Neural cell (in vitro differentiated cells): ENCODE results near the gene DOCK10.

ENCODE experiments used
- CTCF ChIP-seq: fragments of 450-650 bp; IDR thresholded peaks from 2 replicates; pipeline ENCODE4 v1.5.1; 2014; ENCODE audit warnings: antibody characterized with exemption, mild to moderate bottlenecking, moderate library complexity; ENCODE audit not compliant: poor library complexity, severe bottlenecking
- EP300 ChIP-seq: fragments of 450-650 bp; conservative IDR thresholded peaks from 2 replicates; pipeline ENCODE4 v1.6.1; 2014; ENCODE audit warnings: antibody characterized with exemption, mild to moderate bottlenecking, moderate library complexity; ENCODE audit not compliant: poor library complexity, severe bottlenecking
- EZH2 ChIP-seq: fragments of 200-600, 300-800 bp; shearing (Covaris generic), sonication (generic); IDR thresholded peaks from 2 replicates; pipeline ENCODE4 v1.6.1; 2014; ENCODE audit warnings: antibody characterized with exemption, low read length, borderline replicate concordance, mild to moderate bottlenecking; ENCODE audit not compliant: insufficient read depth, poor library complexity, severe bottlenecking
- MXI1 ChIP-seq: fragments of 450-650 bp; conservative IDR thresholded peaks from 2 replicates; pipeline ENCODE4 v1.6.1; 2014; ENCODE audit warnings: antibody characterized with exemption, mild to moderate bottlenecking; ENCODE audit not compliant: poor library complexity, severe bottlenecking
- RAD21 ChIP-seq: fragments of 450-650 bp; conservative IDR thresholded peaks from 2 replicates; pipeline ENCODE4 v1.6.1; 2014; ENCODE audit warnings: antibody characterized with exemption, mild to moderate bottlenecking, moderate library complexity
- SMC3 ChIP-seq: fragments of 450-650 bp; conservative IDR thresholded peaks from 2 replicates; pipeline ENCODE4 v1.6.1; 2014; ENCODE audit warnings: antibody characterized with exemption, mild to moderate bottlenecking, moderate library complexity; ENCODE audit not compliant: poor library complexity
- TAF1 ChIP-seq: IDR thresholded peaks from 2 replicates; pipeline ENCODE4 v1.6.1; 2012; ENCODE audit warnings: low read depth

GRCh38 chr2:224929512-224929911 is 112.8 kb downstream of the DOCK10 start:
- no peak for TF ChIP-seq MXI1
- no peak for TF ChIP-seq TAF1
- TF ChIP-seq EZH2: no peak
- no peak for TF ChIP-seq CTCF
- no peak for TF ChIP-seq SMC3
- TF ChIP-seq RAD21: no peak
- TF ChIP-seq EP300: no peak
